GM19193 (cell line): ENCODE results near the gene DYRK1B.

ENCODE experiments used
- POLR2A ChIP-seq: IDR thresholded peaks from 4 replicates; pipeline ENCODE4 v1.6.1; 2011; ENCODE audit not compliant: insufficient read depth, insufficient read length; ENCODE audit errors: extremely low read depth

The DYRK1B gene

GRCh38 chr19:39833464-39834286, at the start of gene DYRK1B:
Gene DYRK1B, minus strand, starts transcription at chr19:39834162. Its CDS starts 2,295 bp downstream, at chr19:39831867.
- peak; percentile 13 for TF ChIP-seq POLR2A

- TF ChIP-seq POLR2A = no peak
These were observed 44.4 kb upstream of the DYRK1B start for GRCh38 chr19:39878398-39878797.

GRCh38 chr19:39874404-39874803, 40.4 kb upstream of the DYRK1B start:
- no peak for TF ChIP-seq POLR2A

GRCh38 chr19:39873385-39873784, 39.4 kb upstream of the DYRK1B start:
- TF ChIP-seq POLR2A = no peak

GRCh38 chr19:39871886-39872866, 38.2 kb upstream of the DYRK1B start:
- TF ChIP-seq POLR2A = no peak

GRCh38 chr19:39871362-39871761, 37.4 kb upstream of the DYRK1B start:
- no peak for TF ChIP-seq POLR2A

GRCh38 chr19:39870171-39870971, 36.4 kb upstream of the DYRK1B start:
- TF ChIP-seq POLR2A = no peak

GRCh38 chr19:39867952-39868351, 34.0 kb upstream of the DYRK1B start:
- no peak for TF ChIP-seq POLR2A

GRCh38 chr19:39867133-39867532, 33.2 kb upstream of the DYRK1B start:
- TF ChIP-seq POLR2A = no peak

- no peak for TF ChIP-seq POLR2A
These were observed 32.0 kb upstream of the DYRK1B start for GRCh38 chr19:39865953-39866352.

- no peak for TF ChIP-seq POLR2A
These were observed 31.2 kb upstream of the DYRK1B start for GRCh38 chr19:39865186-39865585.

- no peak for TF ChIP-seq POLR2A
These were observed 30.2 kb upstream of the DYRK1B start for GRCh38 chr19:39864118-39864517.

GRCh38 chr19:39858541-39858940, 24.6 kb upstream of the DYRK1B start:
- TF ChIP-seq POLR2A = no peak

- TF ChIP-seq POLR2A = no peak
These were observed 18.9 kb upstream of the DYRK1B start for GRCh38 chr19:39852882-39853281.

GRCh38 chr19:39850892-39851291, 16.9 kb upstream of the DYRK1B start:
- TF ChIP-seq POLR2A = no peak

- no peak for TF ChIP-seq POLR2A
These were observed 14.4 kb upstream of the DYRK1B start for GRCh38 chr19:39848392-39848791.

GRCh38 chr19:39847525-39847924, 13.6 kb upstream of the DYRK1B start:
- no peak for TF ChIP-seq POLR2A
